ENCODE measurements around the gene XG. TPM values are rescaled to one million over a fixed set of nuclear protein-coding genes. Genes with fewer than 3 reads are reported as not detected.

The XG gene
- total and polyA plus RNA-seq, 2 of the 4 experiments (the other 2 are of a cell fraction), result under 0.01 TPM; not detected in 1

DNA sequence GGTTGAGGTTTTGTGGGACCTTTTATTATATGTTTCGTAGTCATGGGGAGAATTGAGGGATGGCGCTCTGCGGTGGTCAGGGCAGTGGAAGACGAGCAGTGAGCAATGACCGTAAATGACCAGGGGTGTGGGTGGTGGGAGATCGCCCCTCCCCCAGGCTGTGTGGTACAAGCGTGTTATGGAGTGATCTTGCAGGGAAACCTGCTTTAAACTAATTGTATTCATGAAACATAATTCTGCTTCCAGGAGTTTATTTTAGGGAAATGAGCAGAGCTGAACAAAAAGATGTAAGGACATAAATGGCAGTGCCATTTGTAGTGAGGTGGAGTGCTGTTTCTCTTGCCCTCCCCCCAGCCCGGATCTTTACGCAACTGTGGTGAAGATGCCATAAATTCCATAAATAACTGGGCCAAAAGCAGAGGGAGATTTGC lies 97.0 kb downstream of the XG start:
- Histone ChIP-seq H3K9me1 (ENCODE audit: insufficient read depth, low read length) (no peaks in the 10 kb centered on the region; the same call in 1 of the 2 replicates), H3K18ac (ENCODE audit: low read depth, low read length) (peak overlapping the region; percentile 75), H4K91ac (ENCODE audit: insufficient read depth, low read depth, low read length) (peak overlapping the region; percentile 90), H2AFZ (replicated peaks; ENCODE audit: low read length, poor library complexity) (peak overlapping the region; percentile 72), H3K27me3 (ENCODE audit: control insufficient read depth, insufficient read depth, low read length) (no peaks in the 10 kb centered on the region), H3K79me1 (ENCODE audit: low read depth in 1 of 2, low read length in 2 of 2) (no peaks in the 10 kb centered on the region; a peak in 1 of 4 replicates), H3K4me3 (ENCODE audit: insufficient read depth, low read depth, low read length) (no peak overlapping the region), H3K27ac (ENCODE audit: insufficient read depth, low read length) (peak overlapping the region; percentile 72), H3K4me2 (ENCODE audit: low read depth, low read length) (peak overlapping the region; percentile 40), H2AK5ac (ENCODE audit: low read depth, low read length) (peak overlapping the region; percentile 77), H2BK120ac (ENCODE audit: low read depth, low read length) (peak overlapping the region; percentile 96), H3K9me3 (ENCODE audit: control insufficient read depth, insufficient read depth, low read length) (no peaks in the 10 kb centered on the region), H2BK15ac (ENCODE audit: low read depth, low read length) (peak overlapping the region; percentile 93; the same call in 2 of the 3 replicates), H3K4ac (ENCODE audit: low read depth, low read length) (peak overlapping the region; percentile 83), H2BK5ac (ENCODE audit: low read depth, low read length, poor library complexity, severe bottlenecking) (peak overlapping the region; percentile 50), H4K20me1 (ENCODE audit: insufficient read depth, low read length) (no peaks in the 10 kb centered on the region), H2AK9ac (replicated peaks; ENCODE audit: low read depth, low read length, poor library complexity) (peak overlapping the region; percentile 21), H2BK20ac (ENCODE audit: low read depth, low read length) (peak overlapping the region; percentile 91), H3K9ac (ENCODE audit: low read depth, low read length) (0 out of 2 replicates have a peak overlapping the region, but pooled peaks have one; percentile 1), H4K8ac (ENCODE audit: low read depth in 2 of 2, low read length in 2 of 2) (peak overlapping the region; percentile 97 to 98), H3K23ac (ENCODE audit: low read depth, low read length) (0 out of 2 replicates have a peak overlapping the region, but pooled peaks have one; percentile 21), H4K5ac (ENCODE audit: low read depth, low read length) (peak overlapping the region; percentile 55), H3K56ac (ENCODE audit: extremely low read depth, insufficient read depth, low read length) (no peak overlapping the region), H3K4me1 (ENCODE audit: control insufficient read depth, insufficient read depth, low read length) (peaks cover 2% of the 10 kb centered on the region; the same call in 1 of the 2 replicates), H3K14ac (replicated peaks; ENCODE audit: low read depth, low read length) (peak overlapping the region; percentile 59), H3K36me3 (ENCODE audit: control insufficient read depth, insufficient read depth, low read length) (no peaks in the 10 kb centered on the region)
- no TSS peak for BruUV-seq (replicated peaks)
- intact Hi-C loops (cut with micrococcal nuclease) (no loop called here), dilution Hi-C loops (cut with HindIII; ENCODE audit: low sequenced_read_pairs, unreplicated experiment) (no loop called here), in situ Hi-C loops (cut with MboI; ENCODE audit: low sequenced_read_pairs) (no loop called here)
- 60% methylated on average over 1 of the region's 9 CpGs; no CpG with 5 or more reads in 1 of the 2 experiments for WGBS, 2 experiments (ENCODE audit: extremely low coverage in 2 of 2, insufficient read length in 1 of 2)
- CTCF ChIA-PET, result no interaction called here
- POLR2A ChIA-PET (ENCODE audit: unreplicated experiment), result no interaction called here
- DNase-seq, result peak; percentile 54
- TF ChIP-seq FOS (IDR thresholded peaks at IDR 0.05; ENCODE audit: low read depth, low read length), result no peak
- peak; percentile 76 for TF ChIP-seq CEBPB (IDR thresholded peaks at IDR 0.05; ENCODE audit: low read depth, low read length)
- ATAC-seq (ENCODE audit: low read depth), result peak; percentile 85

Measured in IMR-90 (cell line).